NCI-H345 (cell line): ENCODE results near the gene SYNGR1.

ENCODE experiments used
- DNase-seq: peaks from one replicate; lab custom pipeline; 2025; lab: John Stamatoyannopoulos, UW

The SYNGR1 gene

DNA sequence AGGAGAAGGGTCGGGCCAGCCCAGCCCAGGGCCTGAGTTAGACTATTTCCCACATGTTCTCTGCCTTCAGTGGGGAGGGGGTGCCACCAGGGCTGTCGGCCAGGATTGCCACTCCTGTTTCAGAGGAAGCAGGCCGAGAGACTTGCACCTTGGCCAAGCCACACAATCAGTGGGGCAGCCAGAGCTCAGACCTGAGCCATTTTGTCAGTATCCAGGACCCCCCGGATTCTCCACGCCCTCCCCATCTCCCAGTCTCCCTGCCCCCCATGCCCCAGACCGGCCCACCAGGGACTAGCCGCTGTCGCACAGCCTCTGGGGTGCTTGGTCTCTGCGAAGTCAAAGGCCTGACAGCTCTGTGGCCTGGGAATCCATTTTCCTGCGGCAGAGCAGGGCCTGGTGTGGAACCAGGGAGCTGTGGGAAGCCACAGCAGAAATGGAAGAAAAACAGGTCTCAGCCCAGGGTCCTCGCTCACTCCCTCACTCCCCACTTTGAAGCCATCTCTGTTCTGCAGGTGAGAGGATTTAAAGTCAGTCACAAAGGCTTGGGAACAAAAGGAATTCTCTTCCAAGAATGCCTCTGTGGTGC lies 81.5 kb downstream of the SYNGR1 start:
- DNase-seq = no peak

DNA sequence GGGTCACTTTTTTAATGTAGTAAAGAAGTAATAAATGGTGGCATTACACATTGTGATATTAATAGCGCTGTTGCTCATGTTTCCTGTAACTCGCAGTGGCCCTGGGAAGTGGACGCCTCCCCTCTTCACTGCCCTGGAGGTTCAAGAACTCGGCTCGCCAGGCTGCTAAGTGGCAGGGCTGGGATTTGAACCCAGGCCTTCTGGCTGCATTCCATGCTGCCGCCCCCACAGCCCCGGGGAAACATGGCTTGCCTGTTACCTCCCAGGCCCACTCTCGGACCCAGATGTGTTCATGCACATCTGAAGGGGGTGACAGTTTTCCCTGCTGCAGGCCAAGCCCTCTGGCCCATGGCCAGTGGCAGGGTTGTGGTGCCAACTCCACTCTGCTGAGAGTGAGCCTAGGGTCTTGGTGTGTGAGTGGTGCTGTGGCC lies 82.0 kb downstream of the SYNGR1 start:
- no peak for DNase-seq

DNA sequence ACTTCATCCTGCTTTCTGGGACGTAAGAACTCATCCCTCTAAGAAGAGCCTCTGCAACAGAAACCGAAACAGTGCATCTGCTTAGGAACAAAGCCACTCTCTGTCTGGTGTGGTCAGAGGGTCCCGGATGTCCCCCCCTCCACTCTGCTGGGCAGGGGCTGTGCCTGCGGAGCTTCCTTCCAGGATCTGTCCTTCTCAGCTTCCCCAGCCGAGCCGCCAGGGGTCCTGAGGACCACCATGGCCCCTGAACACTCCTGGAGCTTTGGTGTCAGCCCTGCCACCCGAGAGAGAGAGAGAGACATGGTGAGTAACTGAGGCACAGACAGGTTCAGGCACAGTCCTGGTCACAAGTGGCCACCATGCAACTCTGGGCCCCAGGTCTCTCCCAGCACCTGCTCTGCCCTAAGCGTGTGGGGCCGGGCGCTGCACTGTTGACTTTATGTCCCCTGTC lies 82.6 kb downstream of the SYNGR1 start:
- DNase-seq = no peak

DNA sequence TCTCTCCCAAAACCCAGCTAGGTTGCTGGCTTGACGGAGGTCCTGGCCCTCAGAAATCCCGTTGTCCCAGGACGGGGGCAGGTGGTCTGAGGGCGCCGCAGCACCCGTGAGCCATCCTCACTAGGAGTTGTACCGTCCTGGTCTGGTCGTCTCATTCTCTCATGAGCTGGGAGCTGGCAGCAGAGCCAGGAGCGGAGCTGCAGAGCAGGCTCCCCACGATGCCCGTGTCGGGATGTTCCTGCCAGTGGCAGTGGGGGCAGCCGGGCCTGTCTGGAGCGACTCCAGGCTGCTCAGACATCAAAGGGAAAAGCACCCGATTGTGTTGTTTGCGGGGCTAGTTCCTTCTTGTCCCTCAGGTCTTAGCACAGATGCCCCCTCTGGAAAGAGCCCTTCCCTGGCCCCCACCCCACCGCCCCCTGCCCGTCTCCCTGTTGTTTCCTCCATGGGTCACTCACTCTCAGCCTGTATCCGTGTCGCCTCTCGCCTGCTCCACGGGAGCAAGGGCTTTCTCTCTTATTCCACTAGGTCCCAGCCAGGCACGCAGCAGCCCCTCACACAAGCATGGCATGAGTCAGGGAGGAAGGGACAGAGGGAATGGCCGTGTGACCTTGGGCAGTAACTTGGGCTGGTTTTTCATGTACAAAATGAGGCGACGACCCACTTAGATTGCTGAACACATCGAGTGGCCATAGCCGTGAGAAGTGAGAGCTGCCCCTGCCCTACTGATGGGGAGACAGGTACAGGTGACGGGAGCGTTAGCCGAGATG lies 83.9 kb downstream of the SYNGR1 start:
- no peak for DNase-seq

DNA sequence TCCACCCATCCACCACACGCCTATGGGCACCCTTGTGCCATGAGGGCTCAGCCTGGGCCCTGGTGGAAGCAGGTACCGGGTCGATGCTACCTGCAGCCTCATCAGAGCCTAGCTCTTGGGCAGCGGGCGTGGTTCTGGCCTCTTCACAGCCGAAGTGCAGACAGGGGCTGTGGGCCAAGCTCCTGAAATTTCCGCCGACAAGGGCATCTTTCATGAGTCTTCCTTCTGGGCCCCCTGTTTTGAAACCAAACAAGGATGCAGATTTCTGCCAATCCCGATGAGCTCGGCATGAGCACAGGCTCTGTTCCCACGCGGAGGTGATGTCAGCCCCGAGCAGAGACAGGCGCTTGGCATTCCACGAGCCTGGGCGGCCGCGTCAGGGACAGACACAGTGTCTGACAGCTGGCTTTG lies 84.5 kb downstream of the SYNGR1 start:
- DNase-seq = no peak

DNA sequence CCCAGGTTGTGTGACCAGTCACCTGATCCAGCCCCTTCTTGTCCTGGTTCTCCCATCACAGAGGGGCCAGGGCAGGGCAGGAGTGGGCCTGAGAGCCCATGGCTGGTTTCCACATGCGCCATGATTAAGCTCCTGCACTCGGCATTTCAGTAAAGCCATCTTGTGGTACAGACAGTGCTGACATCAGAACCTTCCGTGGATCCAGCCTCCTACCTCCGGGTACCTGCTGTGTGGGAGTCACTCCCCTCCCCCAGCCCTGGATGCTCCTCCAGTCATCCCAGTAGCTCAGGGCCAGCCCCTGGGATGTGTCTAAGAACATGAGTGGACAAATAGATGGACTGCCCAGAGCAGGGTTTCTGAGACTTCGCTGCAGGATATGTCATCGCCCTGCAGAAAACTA lies 84.9 kb downstream of the SYNGR1 start:
- DNase-seq = no peak
